DND-41 (cell line): ENCODE measurements around the gene PDE4A.

ENCODE experiments used
- ATAC-seq: fragments of 200-7000 bp; cut with Tn5 transposase; 3 replicates; pipeline ENCODE4 v1.9.1; 2021; ENCODE audit warnings: low read depth; ENCODE audit not compliant: insufficient read depth
- DNase-seq: peaks from one replicate; pipeline ENCODE4 v3.0.0-alpha.2; 2020
- H2AFZ ChIP-seq: 2 replicates; pipeline ENCODE4 v1.6.0; 2012; ENCODE audit warnings: low read depth, low read length
- H3K27ac ChIP-seq: 2 replicates; pipeline ENCODE4 v1.5.1; 2012; ENCODE audit warnings: low read length, inconsistent platforms
- H3K27me3 ChIP-seq: fragments of 200-600 bp; sonication (generic); 2 replicates; pipeline ENCODE4 v1.6.0; 2012; ENCODE audit warnings: low read length, mild to moderate bottlenecking, inconsistent platforms; ENCODE audit not compliant: insufficient read depth, poor library complexity
- H3K36me3 ChIP-seq: 2 replicates; pipeline ENCODE4 v1.5.1; 2012; ENCODE audit warnings: low read length, inconsistent platforms; ENCODE audit not compliant: insufficient read depth
- H3K4me1 ChIP-seq: 2 replicates; pipeline ENCODE4 v1.5.1; 2012; ENCODE audit warnings: mild to moderate bottlenecking, low read length; ENCODE audit not compliant: insufficient read depth
- H3K4me2 ChIP-seq: 2 replicates; pipeline ENCODE4 v1.6.0; 2012; ENCODE audit warnings: mild to moderate bottlenecking, moderate library complexity, low read length, inconsistent platforms; ENCODE audit not compliant: insufficient read depth
- H3K4me3 ChIP-seq, 2 experiments: fragments of 200-600 bp in 1 of 2; shearing (Covaris generic) in 1 of 2; 2 replicates each; pipeline ENCODE4 v1.5.1; 2012 to 2016; ENCODE audit warnings: inconsistent platforms in 2 of 2, low read length in 2 of 2, mild to moderate bottlenecking in 2 of 2, low read depth in 1 of 2, moderate library complexity in 1 of 2
- H3K79me2 ChIP-seq: 2 replicates; pipeline ENCODE4 v1.6.0; 2012; ENCODE audit warnings: low read length, inconsistent platforms; ENCODE audit not compliant: insufficient read depth
- H3K9ac ChIP-seq: 2 replicates; pipeline ENCODE4 v1.6.0; 2012; ENCODE audit warnings: low read depth, mild to moderate bottlenecking, inconsistent platforms, low read length, moderate library complexity
- H3K9me3 ChIP-seq: 2 replicates; pipeline ENCODE4 v1.5.1; 2012; ENCODE audit warnings: low read length, moderate library complexity, mild to moderate bottlenecking, inconsistent platforms; ENCODE audit not compliant: insufficient read depth, severe bottlenecking
- H4K20me1 ChIP-seq: 2 replicates; pipeline ENCODE4 v1.6.0; 2012; ENCODE audit warnings: low read length; ENCODE audit not compliant: insufficient read depth
- CTCF ChIP-seq: IDR thresholded peaks from 2 replicates; pipeline ENCODE4 v1.5.1; 2012; ENCODE audit warnings: borderline replicate concordance, low read length, moderate library complexity, mild to moderate bottlenecking; ENCODE audit not compliant: poor library complexity, severe bottlenecking; ENCODE audit errors: extremely low read depth
- EZH2 ChIP-seq: IDR thresholded peaks from 3 replicates; pipeline ENCODE4 v1.6.1; 2012; ENCODE audit warnings: borderline replicate concordance, low read depth, mild to moderate bottlenecking, moderate library complexity, low read length, inconsistent platforms; ENCODE audit not compliant: severe bottlenecking

Gene PDE4A

GRCh38 chr19:10427169-10427568, 6.8 kb downstream of the PDE4A start:
- Histone ChIP-seq H3K27me3 (peaks cover 14% of the 10 kb centered on the region), H3K79me2 (no peaks in the 10 kb centered on the region), H3K27ac (no peak overlapping the region), H3K4me3 (no peak overlapping the region), H2AFZ (no peak overlapping the region), H4K20me1 (peaks cover 11% of the 10 kb centered on the region), H3K4me2 (no peak overlapping the region), H3K4me1 (peaks cover 17% of the 10 kb centered on the region), H3K9me3 (no peaks in the 10 kb centered on the region), H3K36me3 (no peaks in the 10 kb centered on the region), H3K9ac (no peak overlapping the region)
- ATAC-seq (no peak), DNase-seq (no peak)
- no peak for TF ChIP-seq EZH2
- no peak for TF ChIP-seq CTCF

DNA sequence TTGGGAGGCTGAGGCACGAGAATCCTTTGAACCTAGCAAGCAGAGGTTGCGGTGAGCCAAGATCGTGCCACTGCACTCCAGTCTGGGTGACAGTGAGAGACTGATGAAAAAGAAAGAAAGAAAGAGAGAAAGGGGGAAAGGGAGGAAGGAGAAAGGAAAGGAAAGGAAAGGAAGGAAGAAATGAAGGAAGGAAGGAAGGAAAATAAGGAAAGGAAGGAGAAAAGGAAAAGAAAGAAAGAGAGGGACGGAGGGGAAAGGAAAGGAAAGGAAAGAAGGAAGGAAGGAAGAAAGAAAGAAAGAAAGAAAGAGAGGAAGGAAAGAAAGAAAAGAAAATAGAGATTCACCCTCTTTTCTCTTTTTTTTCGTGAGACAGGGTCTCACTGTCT, 8.7 kb downstream of the PDE4A start:
- no peak for DNase-seq
- Histone ChIP-seq H3K4me1 (peaks cover 20% of the 10 kb centered on the region), H3K27ac (no peak overlapping the region), H3K27me3 (peaks cover 8% of the 10 kb centered on the region), H3K4me2 (no peak overlapping the region), H3K9ac (no peak overlapping the region), H3K4me3 (no peak overlapping the region), H4K20me1 (peaks cover 4% of the 10 kb centered on the region; the same call in 1 of the 2 replicates), H3K9me3 (no peaks in the 10 kb centered on the region), H3K79me2 (no peaks in the 10 kb centered on the region), H2AFZ (no peak overlapping the region), H3K36me3 (no peaks in the 10 kb centered on the region)
- ATAC-seq = no peak
- no peak for TF ChIP-seq EZH2
- TF ChIP-seq CTCF = no peak

DNA sequence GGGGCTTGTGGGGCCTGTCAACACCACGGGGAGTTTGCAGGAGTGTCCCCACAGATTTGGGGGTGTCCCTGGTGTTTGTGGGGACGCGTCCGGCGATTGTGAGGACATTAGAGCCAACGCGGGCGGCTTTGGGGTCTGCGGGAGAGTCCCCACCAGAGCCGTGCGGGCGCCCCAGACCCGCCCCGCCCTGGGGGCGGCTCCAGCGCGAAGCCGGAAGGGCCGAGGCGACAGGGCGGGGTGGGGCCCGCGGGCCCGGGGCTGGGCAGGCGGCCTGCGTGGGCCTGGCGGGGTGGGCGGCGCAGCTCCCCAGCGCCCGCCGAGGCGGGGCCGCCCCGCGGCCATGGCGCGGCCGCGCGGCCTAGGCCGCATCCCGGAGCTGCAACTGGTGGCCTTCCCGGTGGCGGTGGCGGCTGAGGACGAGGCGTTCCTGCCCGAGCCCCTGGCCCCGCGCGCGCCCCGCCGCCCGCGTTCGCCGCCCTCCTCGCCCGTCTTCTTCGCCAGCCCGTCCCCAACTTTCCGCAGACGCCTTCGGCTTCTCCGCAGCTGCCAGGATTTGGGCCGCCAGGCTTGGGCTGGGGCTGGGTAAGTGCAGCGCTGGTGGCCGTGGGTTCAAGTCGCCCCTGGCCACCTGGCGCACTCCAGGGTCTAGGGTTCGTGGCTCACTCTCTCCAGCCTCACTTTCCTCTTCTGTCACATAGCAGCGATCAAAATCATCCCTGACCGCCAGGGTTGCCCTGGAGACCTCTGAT, 10.3 kb downstream of the PDE4A start:
- Histone ChIP-seq H3K4me3 (no peak overlapping the region), H3K27ac (no peak overlapping the region), H3K4me2 (no peak overlapping the region), H4K20me1 (no peaks in the 10 kb centered on the region; the same call in 1 of the 2 replicates), H3K9me3 (no peaks in the 10 kb centered on the region), H3K4me1 (peaks cover 12% of the 10 kb centered on the region), H3K9ac (no peak overlapping the region), H3K36me3 (no peaks in the 10 kb centered on the region), H2AFZ (no peak overlapping the region), H3K27me3 (no peaks in the 10 kb centered on the region), H3K79me2 (no peaks in the 10 kb centered on the region)
- no peak for TF ChIP-seq EZH2
- ATAC-seq (no peak), DNase-seq (no peak)

GRCh38 chr19:10431254-10431942, 11.1 kb downstream of the PDE4A start:
- H3K4me3 ChIP-seq = peak overlapping the region in 1 of 2 experiments; percentile 30; a peak in 2 of 4 replicates
- no peaks in the 10 kb centered on the region for H3K27me3 ChIP-seq
- H2AFZ ChIP-seq = peak overlapping the region; percentile 39; the same call in 1 of the 2 replicates
- H3K79me2 ChIP-seq = no peaks in the 10 kb centered on the region
- H3K27ac ChIP-seq = no peak overlapping the region
- peak; percentile 26 for DNase-seq
- peak overlapping the region; percentile 53 for H3K4me2 ChIP-seq
- no peak for TF ChIP-seq EZH2
- TF ChIP-seq CTCF = no peak
- no peaks in the 10 kb centered on the region for H3K36me3 ChIP-seq
- H3K4me1 ChIP-seq = peaks cover 12% of the 10 kb centered on the region
- H3K9me3 ChIP-seq = no peaks in the 10 kb centered on the region
- no peak overlapping the region for H3K9ac ChIP-seq
- ATAC-seq = no peak
- no peaks in the 10 kb centered on the region; the same call in 1 of the 2 replicates for H4K20me1 ChIP-seq
